Urinary bladder (tissue), 4 donors: ENCODE measurements around the gene KCNAB2. TPM values are rescaled to one million over a fixed set of nuclear protein-coding genes. Genes with fewer than 3 reads are reported as not detected.

ENCODE experiments used
- DNase-seq: peaks from one replicate; pipeline ENCODE4 v3.0.0-alpha.2; 2015; ENCODE audit errors: extremely low spot score
- H3K27ac ChIP-seq: one replicate; pipeline ENCODE4 v1.5.1; 2013; ENCODE audit warnings: low read depth, mild to moderate bottlenecking, moderate library complexity
- H3K36me3 ChIP-seq: one replicate; pipeline ENCODE4 v1.6.1; 2013; ENCODE audit warnings: mild to moderate bottlenecking, moderate library complexity; ENCODE audit not compliant: insufficient read depth
- H3K4me1 ChIP-seq: one replicate; pipeline ENCODE4 v1.6.1; 2013; ENCODE audit warnings: mild to moderate bottlenecking, moderate library complexity; ENCODE audit not compliant: insufficient read depth
- H3K4me3 ChIP-seq: one replicate; pipeline ENCODE4 v1.5.1; 2013; ENCODE audit warnings: low read depth, low read length
- WGBS: extraction: QIAGEN DNeasy Blood & Tissue Kit; methylation state at CpG from one replicate; pipeline ENCODE4 v1.1.7; 2013; 5-methylcytosine and 5-hydroxymethylcytosine counted together
- polyA plus RNA-seq: library from polyadenylated mRNA; stranded (reverse); fragments of 200-250 nt; gene quantifications from one replicate; pipeline ENCODE4 v1.2.3, GENCODE V29; 2013
- total RNA-seq: library from RNA; depleted of rRNA; stranded (reverse); fragments of >200 nt; gene quantifications from one replicate; pipeline ENCODE4 v1.2.3, GENCODE V29; 2014
- donor health status: healthy with polysubstance abuse.
- donor health status: healthy.

The KCNAB2 gene
- total and polyA plus RNA-seq, 2 donors, result 3.8 to 13.0 TPM

DNA sequence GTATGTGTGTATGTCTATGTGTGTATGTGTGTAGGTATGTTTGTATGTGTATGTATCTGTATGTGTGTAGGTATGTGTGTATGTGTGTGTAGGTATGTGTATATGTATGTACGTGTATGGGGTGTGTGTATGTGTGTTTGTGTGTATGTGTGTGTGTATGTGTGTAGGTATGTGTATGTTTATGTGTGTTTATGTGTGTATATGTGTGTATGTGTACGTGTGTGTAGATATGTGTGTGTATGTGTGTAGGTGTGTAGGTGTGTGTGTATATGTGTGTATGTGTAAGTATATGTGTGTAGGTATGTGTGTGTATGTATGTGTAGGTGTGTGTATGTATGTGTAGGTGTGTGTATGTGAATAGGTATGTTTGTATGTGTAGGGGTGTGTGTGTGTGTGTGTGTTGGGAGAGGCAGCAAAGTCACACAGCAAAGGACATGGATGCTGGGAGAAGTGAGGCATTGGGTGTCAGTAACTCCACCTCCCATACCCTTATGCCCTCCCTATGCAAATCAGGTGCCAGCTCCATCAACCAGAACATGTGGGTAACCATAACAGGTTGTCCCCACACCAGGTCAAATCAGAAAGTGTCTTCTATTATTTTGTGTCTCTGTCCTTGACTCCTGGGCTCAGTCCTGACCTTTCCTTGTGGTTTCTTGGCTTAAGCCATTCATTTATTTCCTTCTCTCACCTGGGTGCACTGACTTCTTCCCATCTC lies 15.0 kb upstream of the KCNAB2 start:
- H3K36me3 ChIP-seq, result no peaks in the 10 kb centered on the region
- H3K4me3 ChIP-seq, result no peak overlapping the region
- no peak overlapping the region for H3K27ac ChIP-seq
- H3K4me1 ChIP-seq, result no peaks in the 10 kb centered on the region
- DNase-seq, result no peak
- WGBS, result 89% methylated on average over 2 of the region's 2 CpGs

DNA sequence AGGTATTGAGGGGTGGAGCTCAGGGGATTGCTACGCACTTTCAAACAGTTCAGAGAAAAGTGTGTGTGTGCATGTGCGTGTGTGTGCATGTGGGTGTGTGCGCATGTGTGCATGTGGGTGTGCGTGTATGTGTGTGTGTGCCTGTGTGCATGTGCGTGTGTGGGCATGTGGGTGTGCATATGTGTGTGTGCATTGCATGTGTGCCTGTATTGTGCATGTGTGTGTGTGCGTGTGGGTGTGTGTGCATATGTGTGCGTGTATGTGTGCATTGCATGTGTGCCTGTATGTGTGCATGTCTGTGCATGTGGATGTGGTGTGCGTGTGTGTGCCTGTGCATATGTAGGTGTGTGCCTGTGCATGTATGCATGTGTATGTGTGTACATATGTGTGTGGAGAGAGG lies 12.6 kb upstream of the KCNAB2 start:
- no peaks in the 10 kb centered on the region for H3K4me1 ChIP-seq
- H3K27ac ChIP-seq, result no peak overlapping the region
- H3K4me3 ChIP-seq, result no peak overlapping the region
- DNase-seq, result no peak
- 91% methylated on average over 8 of the region's 8 CpGs for WGBS
- H3K36me3 ChIP-seq, result no peaks in the 10 kb centered on the region

DNA sequence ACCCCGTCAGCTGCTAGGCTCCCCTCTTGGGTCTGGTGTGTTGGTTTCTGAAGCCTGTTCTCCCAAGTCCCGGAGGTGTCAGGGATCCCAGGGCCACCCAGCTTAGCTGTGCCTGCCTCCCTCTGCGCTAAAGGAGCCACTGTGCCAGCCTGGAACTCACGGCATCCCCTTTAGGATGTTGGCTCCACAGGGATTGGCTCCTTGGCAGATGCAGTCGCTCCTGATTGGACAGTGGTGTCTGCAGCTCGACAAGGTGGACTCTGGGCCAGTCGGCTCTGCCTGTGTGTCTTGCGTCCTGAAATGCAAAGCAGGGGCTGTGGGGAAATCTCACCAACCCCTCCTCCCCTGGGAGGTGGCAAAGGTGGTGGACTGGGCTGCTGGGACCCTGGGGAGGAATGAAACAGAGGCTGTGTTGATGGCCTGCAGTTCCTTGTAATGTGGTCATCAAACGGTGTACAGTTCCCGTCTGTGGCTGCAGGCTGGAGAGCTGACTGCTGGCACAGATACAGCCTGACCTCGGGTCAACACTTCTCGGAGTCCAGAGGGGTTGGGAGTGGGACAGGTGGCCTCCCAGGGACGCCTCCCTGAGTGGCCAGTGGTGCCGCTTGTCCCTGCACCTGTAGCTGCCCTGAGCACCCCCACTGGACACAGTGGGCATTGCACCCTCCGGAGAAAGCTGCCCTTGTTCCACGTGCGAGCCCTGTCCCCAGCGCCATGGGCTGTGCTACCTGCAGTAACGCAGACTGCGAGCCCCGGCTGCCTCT lies 11.5 kb upstream of the KCNAB2 start:
- Histone ChIP-seq H3K4me3 (no peak overlapping the region), H3K4me1 (no peaks in the 10 kb centered on the region), H3K36me3 (no peaks in the 10 kb centered on the region), H3K27ac (no peak overlapping the region)
- no peak for DNase-seq
- 23% methylated on average over 21 of the region's 21 CpGs for WGBS

DNA sequence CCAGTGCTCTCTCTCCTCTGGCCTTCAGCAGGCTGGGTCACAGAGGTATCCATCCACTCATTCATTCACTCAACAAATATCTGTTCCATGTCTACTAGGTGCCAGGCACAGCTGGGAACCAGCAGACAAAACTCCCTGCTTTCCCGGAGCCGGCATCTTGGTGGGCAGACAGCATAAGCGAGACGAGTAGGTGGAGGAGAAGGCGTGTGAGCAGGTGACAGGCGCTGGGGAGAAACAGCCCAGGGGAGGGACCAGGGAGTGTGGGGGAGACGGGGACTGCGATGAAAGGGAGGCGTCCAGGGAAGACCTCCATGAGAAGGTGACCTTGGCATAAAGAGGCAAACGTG lies 11.0 kb upstream of the KCNAB2 start:
- H3K4me3 ChIP-seq, result no peak overlapping the region
- H3K36me3 ChIP-seq, result no peaks in the 10 kb centered on the region
- no peak for DNase-seq
- no peaks in the 10 kb centered on the region for H3K4me1 ChIP-seq
- 73% methylated on average over 10 of the region's 10 CpGs for WGBS
- H3K27ac ChIP-seq, result no peak overlapping the region

DNA sequence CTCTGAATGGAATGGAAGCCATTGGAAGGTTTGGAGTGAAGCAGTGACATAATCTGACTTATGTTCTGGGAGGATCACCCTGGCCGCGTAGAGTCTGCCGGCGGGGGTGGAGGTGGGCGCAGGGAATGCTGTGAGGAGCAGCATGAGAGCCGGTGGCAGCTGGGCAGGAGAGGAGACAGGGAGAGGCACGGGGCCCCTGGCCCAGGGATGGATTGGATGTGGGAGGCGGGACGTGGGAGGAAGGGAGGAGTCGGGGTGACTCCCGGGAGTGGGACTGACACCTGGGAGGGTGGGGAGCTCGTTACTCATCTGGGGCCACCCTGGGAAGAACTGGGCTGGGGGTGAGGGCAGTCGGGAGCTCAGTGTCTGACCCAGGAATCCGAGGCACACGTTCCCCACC lies 10.4 kb upstream of the KCNAB2 start:
- 68% methylated on average over 15 of the region's 15 CpGs for WGBS

GRCh38 chr1:6035719-6036118 lies 10.0 kb upstream of the KCNAB2 start:
- Histone ChIP-seq H3K27ac (no peak overlapping the region), H3K36me3 (no peaks in the 10 kb centered on the region), H3K4me3 (no peak overlapping the region), H3K4me1 (no peaks in the 10 kb centered on the region)
- DNase-seq, result no peak
- WGBS, result 70% methylated on average over 12 of the region's 12 CpGs

More for the DNA sequence above, 10.4 kb upstream of the KCNAB2 start:
- no peaks in the 10 kb centered on the region for H3K4me1 ChIP-seq
- H3K4me3 ChIP-seq, result no peak overlapping the region
- H3K27ac ChIP-seq, result no peak overlapping the region
- DNase-seq, result no peak
- H3K36me3 ChIP-seq, result no peaks in the 10 kb centered on the region

DNA sequence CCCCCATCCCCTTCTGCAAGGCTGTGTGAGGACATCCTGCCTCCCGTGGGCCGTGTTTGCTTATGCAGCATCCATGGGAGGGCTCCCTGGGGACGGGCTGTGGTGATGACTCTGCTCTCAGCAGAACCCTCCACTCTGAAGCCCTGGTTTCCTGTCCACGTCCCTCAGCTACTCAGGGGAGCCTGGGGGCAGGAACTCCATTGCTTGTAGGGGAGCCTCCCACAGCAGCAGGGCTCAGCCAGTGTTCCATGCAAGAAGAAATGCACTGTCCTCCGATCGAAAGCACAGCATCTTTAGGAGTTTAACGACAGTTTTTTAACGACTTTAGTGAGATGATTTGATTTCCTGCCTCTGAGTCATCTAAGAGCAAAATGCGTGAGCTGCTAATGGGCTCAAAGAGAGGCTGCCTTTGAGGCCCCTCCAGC lies 8.3 kb upstream of the KCNAB2 start:
- H3K27ac ChIP-seq, result no peak overlapping the region
- DNase-seq, result no peak
- H3K4me1 ChIP-seq, result no peaks in the 10 kb centered on the region
- 25% methylated on average over 9 of the region's 9 CpGs for WGBS
- H3K4me3 ChIP-seq, result no peak overlapping the region
- no peaks in the 10 kb centered on the region for H3K36me3 ChIP-seq

- DNase-seq, result no peak
- Histone ChIP-seq H3K36me3 (no peaks in the 10 kb centered on the region), H3K4me3 (no peak overlapping the region), H3K4me1 (no peaks in the 10 kb centered on the region), H3K27ac (no peak overlapping the region)
- WGBS, result 73% methylated on average over 7 of the region's 7 CpGs
Measured at GRCh38 chr1:6038603-6039002, 7.1 kb upstream of the KCNAB2 start.

- Histone ChIP-seq H3K4me1 (no peaks in the 10 kb centered on the region), H3K36me3 (no peaks in the 10 kb centered on the region), H3K4me3 (no peak overlapping the region), H3K27ac (no peak overlapping the region)
- WGBS, result 86% methylated on average over 15 of the region's 15 CpGs
- DNase-seq, result no peak
Measured at GRCh38 chr1:6039031-6039430, 6.7 kb upstream of the KCNAB2 start.

GRCh38 chr1:6040444-6040843 lies 5.2 kb upstream of the KCNAB2 start:
- WGBS, result 84% methylated on average over 15 of the region's 15 CpGs
- Histone ChIP-seq H3K27ac (no peak overlapping the region), H3K36me3 (no peaks in the 10 kb centered on the region), H3K4me3 (no peak overlapping the region), H3K4me1 (no peaks in the 10 kb centered on the region)
- DNase-seq, result no peak

DNA sequence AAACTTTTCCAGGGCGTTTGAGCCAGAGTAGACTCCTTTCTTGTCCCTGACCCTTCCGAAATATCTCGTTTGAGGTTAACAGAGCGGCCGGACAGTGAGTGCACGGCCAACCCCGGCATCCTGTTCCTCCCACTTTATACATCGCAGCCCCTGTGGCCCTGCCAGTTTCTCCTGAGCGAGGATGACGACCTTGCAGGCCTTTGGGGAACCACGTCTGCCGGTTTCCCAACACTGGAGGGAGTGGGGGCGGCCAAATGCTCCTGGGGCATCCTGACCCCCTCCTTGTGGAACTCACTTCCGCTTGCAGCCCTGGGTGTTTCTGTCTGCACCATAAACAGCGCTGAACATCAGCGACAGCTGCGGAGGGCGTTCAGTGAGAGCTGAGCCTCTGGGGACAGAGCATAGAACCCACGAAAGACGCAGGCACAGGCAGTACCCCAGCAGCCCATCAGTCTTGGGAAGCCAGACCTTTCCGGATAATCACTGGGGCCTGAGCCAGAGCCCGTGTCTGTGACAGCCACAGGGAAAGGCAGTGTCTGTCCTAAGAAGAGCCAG lies 4.8 kb upstream of the KCNAB2 start:
- DNase-seq, result no peak
- Histone ChIP-seq H3K27ac (no peak overlapping the region), H3K36me3 (no peaks in the 10 kb centered on the region), H3K4me1 (no peaks in the 10 kb centered on the region), H3K4me3 (no peak overlapping the region)
- 86% methylated on average over 22 of the region's 22 CpGs for WGBS

DNA sequence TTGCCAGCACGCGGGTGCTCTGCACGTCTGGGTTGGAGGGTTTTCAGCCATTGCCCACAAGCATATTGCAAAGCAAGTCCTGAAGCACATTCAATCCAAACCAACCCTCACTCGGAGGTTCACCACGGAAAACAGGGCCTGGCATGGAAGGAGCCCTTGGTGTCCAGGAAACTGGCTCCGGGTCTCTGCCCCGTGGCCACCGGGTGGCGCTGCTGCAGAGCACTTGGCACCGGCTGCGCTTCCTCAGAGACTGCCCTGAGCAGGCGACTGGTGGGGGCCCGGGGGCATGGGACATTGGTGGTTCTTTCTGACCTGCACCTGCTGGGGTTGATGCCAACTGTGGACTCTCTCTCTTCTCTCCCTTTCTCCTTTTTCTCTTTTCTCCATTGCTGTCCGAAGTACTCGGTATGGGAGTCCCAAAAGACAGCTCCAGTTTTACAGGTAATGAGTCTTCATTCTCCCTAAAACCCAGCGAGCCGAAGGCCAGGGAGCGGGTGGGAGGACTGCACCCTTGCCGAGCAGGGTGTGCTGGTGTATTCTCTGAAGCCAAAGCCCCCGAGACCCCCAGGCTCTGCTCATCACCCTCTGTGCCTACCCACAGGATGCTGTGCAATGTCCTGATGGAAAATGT lies 4.1 kb upstream of the KCNAB2 start:
- Histone ChIP-seq H3K4me1 (no peaks in the 10 kb centered on the region), H3K36me3 (no peaks in the 10 kb centered on the region), H3K4me3 (no peak overlapping the region), H3K27ac (no peak overlapping the region)
- no peak for DNase-seq
- 58% methylated on average over 20 of the region's 20 CpGs for WGBS

DNA sequence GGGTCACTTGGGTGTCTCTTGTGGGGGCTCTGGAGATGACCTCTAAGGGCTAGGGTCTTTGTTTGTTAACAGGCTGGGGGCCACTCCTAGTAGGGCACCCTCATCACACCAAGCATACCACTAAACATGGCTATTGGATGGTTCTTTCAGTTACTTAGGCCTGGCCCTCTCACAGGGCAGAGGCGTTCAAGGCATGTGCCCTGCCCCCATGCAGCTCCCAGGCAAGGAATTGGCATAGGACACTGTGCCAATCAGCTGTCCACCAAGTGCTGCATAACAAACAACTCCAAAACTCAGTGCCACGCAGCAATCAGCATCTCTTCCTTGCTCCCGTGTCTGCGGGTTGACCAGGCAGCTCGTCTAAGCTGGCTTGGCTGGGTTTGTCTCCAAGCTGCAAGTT lies 2.1 kb upstream of the KCNAB2 start:
- Histone ChIP-seq H3K27ac (no peak overlapping the region), H3K36me3 (no peaks in the 10 kb centered on the region), H3K4me1 (no peaks in the 10 kb centered on the region), H3K4me3 (no peak overlapping the region)
- WGBS, result 94% methylated on average over 5 of the region's 5 CpGs
- no peak for DNase-seq
